ENCODE results near the gene ZNF460. TPM values are rescaled to one million over a fixed set of nuclear protein-coding genes. Genes with fewer than 3 reads are reported as not detected.

ZNF460 gene
- total and polyA plus RNA-seq, 2 of the 13 experiments (the other 11 are each of a cell fraction or from before 2014, with no cell fraction given), result 14.5 to 44.8 TPM

- TF ChIP-seq CREB1 (IDR thresholded peaks at IDR 0.05) (no peak; the same call in 1 of the 2 replicates), CREB1 (CRISPR knock-in tag; IDR thresholded peaks at IDR 0.05) (no peak), ZNF605 (CRISPR knock-in tag; IDR thresholded peaks at IDR 0.05) (peak; percentile 76; the same call in 1 of the 2 replicates), ZNF383 (CRISPR knock-in tag; IDR thresholded peaks at IDR 0.05; ENCODE audit: borderline replicate concordance) (no peak), SP5 (CRISPR knock-in tag; IDR thresholded peaks at IDR 0.05; ENCODE audit: borderline replicate concordance, low read depth) (peak; percentile 45; the same call in 1 of the 2 replicates), SMARCC2 (IDR thresholded peaks at IDR 0.05) (no peak), KLF13 (CRISPR knock-in tag; IDR thresholded peaks at IDR 0.05) (no peak), ZNF720 (CRISPR knock-in tag; IDR thresholded peaks at IDR 0.05) (no peak), REPIN1 (CRISPR knock-in tag; IDR thresholded peaks at IDR 0.05; ENCODE audit: borderline replicate concordance, low read depth) (peak; percentile 80), ZNF746 (CRISPR knock-in tag; IDR thresholded peaks at IDR 0.05) (no peak; the same call in 1 of the 2 replicates), SNAPC2 (CRISPR knock-in tag; IDR thresholded peaks at IDR 0.05) (peak; percentile 88), ZSCAN21 (CRISPR knock-in tag; IDR thresholded peaks at IDR 0.05; ENCODE audit: borderline replicate concordance) (peak; percentile 87), ZFP82 (CRISPR knock-in tag; IDR thresholded peaks at IDR 0.05; ENCODE audit: borderline replicate concordance) (no peak), ZNF598 (CRISPR knock-in tag; IDR thresholded peaks at IDR 0.05; ENCODE audit: borderline replicate concordance) (no peak), HMGA1 (CRISPR knock-in tag; conservative IDR thresholded peaks at IDR 0.05) (no peak), POLR2A (IDR thresholded peaks at IDR 0.05; ENCODE audit: insufficient read depth in 1 of 2, low read depth in 2 of 2, low read length in 2 of 2) (peak; percentile 81 to 93; a peak in 3 of 4 replicates), ZNF557 (CRISPR knock-in tag; IDR thresholded peaks at IDR 0.05) (no peak), RBM39 (IDR thresholded peaks at IDR 0.05; ENCODE audit: low read depth, low read length, poor library complexity, severe bottlenecking) (peak; percentile 54), SRSF1 (optimal IDR thresholded peaks at IDR 0.05; ENCODE audit: low read depth, low read length) (no peak), ZMYM2 (CRISPR knock-in tag; IDR thresholded peaks at IDR 0.05) (no peak; the same call in 1 of the 2 replicates), ZFAT (CRISPR knock-in tag; conservative IDR thresholded peaks at IDR 0.05) (0 out of 2 replicates have a peak, but pooled peaks have one; percentile 33), ZFYVE20 (CRISPR knock-in tag; IDR thresholded peaks at IDR 0.05; ENCODE audit: borderline replicate concordance, low read depth) (no peak)
- TF ChIP-seq, protein P1, sequence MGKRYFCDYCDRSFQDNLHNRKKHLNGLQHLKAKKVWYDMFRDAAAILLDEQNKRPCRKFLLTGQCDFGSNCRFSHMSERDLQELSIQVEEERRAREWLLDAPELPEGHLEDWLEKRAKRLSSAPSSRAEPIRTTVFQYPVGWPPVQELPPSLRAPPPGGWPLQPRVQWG (CRISPR knock-in tag; IDR thresholded peaks at IDR 0.05; ENCODE audit: borderline replicate concordance, low read depth), result no peak
- TF ChIP-seq, protein P2, sequence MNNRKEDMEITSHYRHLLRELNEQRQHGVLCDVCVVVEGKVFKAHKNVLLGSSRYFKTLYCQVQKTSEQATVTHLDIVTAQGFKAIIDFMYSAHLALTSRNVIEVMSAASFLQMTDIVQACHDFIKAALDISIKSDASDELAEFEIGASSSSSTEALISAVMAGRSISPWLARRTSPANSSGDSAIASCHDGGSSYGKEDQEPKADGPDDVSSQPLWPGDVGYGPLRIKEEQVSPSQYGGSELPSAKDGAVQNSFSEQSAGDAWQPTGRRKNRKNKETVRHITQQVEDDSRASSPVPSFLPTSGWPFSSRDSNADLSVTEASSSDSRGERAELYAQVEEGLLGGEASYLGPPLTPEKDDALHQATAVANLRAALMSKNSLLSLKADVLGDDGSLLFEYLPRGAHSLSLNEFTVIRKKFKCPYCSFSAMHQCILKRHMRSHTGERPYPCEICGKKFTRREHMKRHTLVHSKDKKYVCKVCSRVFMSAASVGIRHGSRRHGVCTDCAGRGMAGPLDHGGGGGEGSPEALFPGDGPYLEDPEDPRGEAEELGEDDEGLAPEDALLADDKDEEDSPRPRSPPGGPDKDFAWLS (CRISPR knock-in tag; IDR thresholded peaks at IDR 0.05; ENCODE audit: borderline replicate concordance), result no peak
- TF ChIP-seq, protein P3, sequence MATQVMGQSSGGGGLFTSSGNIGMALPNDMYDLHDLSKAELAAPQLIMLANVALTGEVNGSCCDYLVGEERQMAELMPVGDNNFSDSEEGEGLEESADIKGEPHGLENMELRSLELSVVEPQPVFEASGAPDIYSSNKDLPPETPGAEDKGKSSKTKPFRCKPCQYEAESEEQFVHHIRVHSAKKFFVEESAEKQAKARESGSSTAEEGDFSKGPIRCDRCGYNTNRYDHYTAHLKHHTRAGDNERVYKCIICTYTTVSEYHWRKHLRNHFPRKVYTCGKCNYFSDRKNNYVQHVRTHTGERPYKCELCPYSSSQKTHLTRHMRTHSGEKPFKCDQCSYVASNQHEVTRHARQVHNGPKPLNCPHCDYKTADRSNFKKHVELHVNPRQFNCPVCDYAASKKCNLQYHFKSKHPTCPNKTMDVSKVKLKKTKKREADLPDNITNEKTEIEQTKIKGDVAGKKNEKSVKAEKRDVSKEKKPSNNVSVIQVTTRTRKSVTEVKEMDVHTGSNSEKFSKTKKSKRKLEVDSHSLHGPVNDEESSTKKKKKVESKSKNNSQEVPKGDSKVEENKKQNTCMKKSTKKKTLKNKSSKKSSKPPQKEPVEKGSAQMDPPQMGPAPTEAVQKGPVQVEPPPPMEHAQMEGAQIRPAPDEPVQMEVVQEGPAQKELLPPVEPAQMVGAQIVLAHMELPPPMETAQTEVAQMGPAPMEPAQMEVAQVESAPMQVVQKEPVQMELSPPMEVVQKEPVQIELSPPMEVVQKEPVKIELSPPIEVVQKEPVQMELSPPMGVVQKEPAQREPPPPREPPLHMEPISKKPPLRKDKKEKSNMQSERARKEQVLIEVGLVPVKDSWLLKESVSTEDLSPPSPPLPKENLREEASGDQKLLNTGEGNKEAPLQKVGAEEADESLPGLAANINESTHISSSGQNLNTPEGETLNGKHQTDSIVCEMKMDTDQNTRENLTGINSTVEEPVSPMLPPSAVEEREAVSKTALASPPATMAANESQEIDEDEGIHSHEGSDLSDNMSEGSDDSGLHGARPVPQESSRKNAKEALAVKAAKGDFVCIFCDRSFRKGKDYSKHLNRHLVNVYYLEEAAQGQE (IDR thresholded peaks at IDR 0.05; ENCODE audit: borderline replicate concordance in 1 of 2, low read depth in 1 of 2, low read length in 2 of 2), result peak in 1 of 2 experiments; percentile 32; a peak in 2 of 4 replicates
Observed at GRCh38 chr19:57279418-57280164, 694 bp upstream of the ZNF460 start (continued).
